Loucy (cell line): ENCODE measurements around the gene ST6GAL1.

Experiments used
- H2AFZ ChIP-seq: fragments of 200-600 bp; sonication (generic); 2 replicates; pipeline ENCODE4 v1.6.0; 2016; ENCODE audit warnings: antibody characterized with exemption, mild to moderate bottlenecking, low read length, moderate library complexity
- H3F3A ChIP-seq: fragments of 200-600 bp; 2 replicates; pipeline ENCODE4 v1.6.0; 2016; ENCODE audit warnings: antibody characterized with exemption, low read depth, mild to moderate bottlenecking
- H3K27me3 ChIP-seq: fragments of 200-600 bp; sonication (generic); 2 replicates; pipeline ENCODE4 v1.6.1; 2014; ENCODE audit warnings: low read length, mild to moderate bottlenecking; ENCODE audit not compliant: insufficient read depth, poor library complexity, severe bottlenecking
- H3K36me3 ChIP-seq: fragments of 200-600 bp; sonication (generic); 2 replicates; pipeline ENCODE4 v1.6.1; 2016; ENCODE audit warnings: low read length; ENCODE audit not compliant: insufficient read depth
- H3K4me1 ChIP-seq: fragments of 200-600 bp; sonication (generic); 2 replicates; pipeline ENCODE4 v1.5.1; 2014; ENCODE audit warnings: low read length, mild to moderate bottlenecking; ENCODE audit not compliant: insufficient read depth, poor library complexity, severe bottlenecking
- H3K4me2 ChIP-seq: fragments of 200-600 bp; sonication (generic); 2 replicates; pipeline ENCODE4 v1.6.0; 2014; ENCODE audit warnings: antibody characterized with exemption, low read length, low read depth, mild to moderate bottlenecking; ENCODE audit not compliant: poor library complexity, severe bottlenecking
- H3K4me3 ChIP-seq: fragments of 200-600 bp; sonication (generic); 2 replicates; pipeline ENCODE4 v1.5.1; 2014; ENCODE audit warnings: low read length, mild to moderate bottlenecking, mixed read lengths; ENCODE audit not compliant: poor library complexity, severe bottlenecking
- H3K79me2 ChIP-seq: fragments of 200-600 bp; sonication (generic); 2 replicates; pipeline ENCODE4 v1.6.1; 2014; ENCODE audit warnings: low read length; ENCODE audit not compliant: insufficient read depth
- H3K9ac ChIP-seq: fragments of 200-600 bp; sonication (generic); 2 replicates; pipeline ENCODE4 v1.6.0; 2014; ENCODE audit warnings: mild to moderate bottlenecking, low read depth, low read length, moderate library complexity; ENCODE audit not compliant: poor library complexity, severe bottlenecking
- H3K9me2 ChIP-seq: fragments of 200-600 bp; sonication (generic); replicated peaks from 2 replicates; pipeline ENCODE4 v1.6.1; 2016; ENCODE audit warnings: low read depth, low read length, mixed read lengths
- H3K9me3 ChIP-seq: fragments of 200-600 bp; sonication (generic); 2 replicates; pipeline ENCODE4 v1.6.1; 2014; ENCODE audit warnings: mild to moderate bottlenecking, antibody characterized with exemption, low read length, low read depth; ENCODE audit not compliant: insufficient read depth
- H4K20me1 ChIP-seq: fragments of 200-600 bp; sonication (generic); 2 replicates; pipeline ENCODE4 v1.6.0; 2014; ENCODE audit warnings: antibody characterized with exemption, low read length, mild to moderate bottlenecking; ENCODE audit not compliant: insufficient read depth, poor library complexity, severe bottlenecking
- EZH2phosphoT487 ChIP-seq: fragments of 200-600 bp; IDR thresholded peaks from 2 replicates; pipeline ENCODE4 v1.6.1; 2018; ENCODE audit warnings: antibody characterized with exemption, mild to moderate bottlenecking, moderate library complexity, borderline replicate concordance
- TF ChIP-seq, protein P1 (sequence below): fragments of 200-600 bp; sonication (generic); conservative IDR thresholded peaks from 2 replicates; pipeline ENCODE4 v1.5.1; 2014; ENCODE audit warnings: mild to moderate bottlenecking, antibody characterized with exemption, low read length

ST6GAL1 gene

DNA sequence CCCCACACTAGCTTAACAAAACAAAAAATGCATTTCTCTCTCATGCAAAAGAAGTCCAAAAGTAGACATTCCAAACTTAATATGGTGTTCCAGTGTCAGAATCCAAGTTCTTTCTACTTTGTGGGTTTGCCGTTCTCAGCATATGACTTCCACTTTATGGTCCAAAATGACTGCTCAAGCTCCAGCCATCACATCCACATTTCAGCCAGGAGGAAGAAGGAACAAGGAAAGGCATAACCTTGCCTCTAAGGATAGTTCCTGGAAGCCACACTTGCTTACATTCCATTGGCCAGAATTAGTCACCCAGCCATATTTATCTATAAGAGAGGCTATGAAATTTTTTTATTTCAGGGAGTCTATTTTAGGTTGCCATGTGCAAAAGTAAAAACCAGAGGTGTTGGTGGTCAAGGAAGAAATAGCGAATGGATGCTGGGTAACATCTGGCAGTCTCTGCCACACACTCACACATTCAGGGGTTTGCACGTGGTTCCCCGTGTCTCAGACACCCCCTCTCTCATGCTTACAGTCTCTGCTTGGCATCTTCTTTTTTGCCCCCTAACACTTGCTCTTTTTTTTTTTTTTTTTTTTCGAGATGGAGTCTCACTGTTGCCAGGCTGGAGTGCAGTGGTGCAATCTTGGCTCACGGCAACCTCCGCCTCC lies 139.7 kb downstream of the ST6GAL1 start:
- no peak for TF ChIP-seq EZH2phosphoT487
- TF ChIP-seq, protein P1, sequence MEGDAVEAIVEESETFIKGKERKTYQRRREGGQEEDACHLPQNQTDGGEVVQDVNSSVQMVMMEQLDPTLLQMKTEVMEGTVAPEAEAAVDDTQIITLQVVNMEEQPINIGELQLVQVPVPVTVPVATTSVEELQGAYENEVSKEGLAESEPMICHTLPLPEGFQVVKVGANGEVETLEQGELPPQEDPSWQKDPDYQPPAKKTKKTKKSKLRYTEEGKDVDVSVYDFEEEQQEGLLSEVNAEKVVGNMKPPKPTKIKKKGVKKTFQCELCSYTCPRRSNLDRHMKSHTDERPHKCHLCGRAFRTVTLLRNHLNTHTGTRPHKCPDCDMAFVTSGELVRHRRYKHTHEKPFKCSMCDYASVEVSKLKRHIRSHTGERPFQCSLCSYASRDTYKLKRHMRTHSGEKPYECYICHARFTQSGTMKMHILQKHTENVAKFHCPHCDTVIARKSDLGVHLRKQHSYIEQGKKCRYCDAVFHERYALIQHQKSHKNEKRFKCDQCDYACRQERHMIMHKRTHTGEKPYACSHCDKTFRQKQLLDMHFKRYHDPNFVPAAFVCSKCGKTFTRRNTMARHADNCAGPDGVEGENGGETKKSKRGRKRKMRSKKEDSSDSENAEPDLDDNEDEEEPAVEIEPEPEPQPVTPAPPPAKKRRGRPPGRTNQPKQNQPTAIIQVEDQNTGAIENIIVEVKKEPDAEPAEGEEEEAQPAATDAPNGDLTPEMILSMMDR = no peak
- Histone ChIP-seq H3K4me1 (no peaks in the 10 kb centered on the region), H3F3A (no peaks in the 10 kb centered on the region), H3K4me2 (no peak overlapping the region), H3K36me3 (peaks cover 33% of the 10 kb centered on the region; the same call in 1 of the 2 replicates), H2AFZ (no peak overlapping the region), H3K27me3 (no peaks in the 10 kb centered on the region), H3K9me2 (no peaks in the 10 kb centered on the region), H3K9me3 (no peaks in the 10 kb centered on the region), H3K9ac (no peak overlapping the region), H4K20me1 (no peaks in the 10 kb centered on the region), H3K79me2 (no peaks in the 10 kb centered on the region), H3K4me3 (no peak overlapping the region)

DNA sequence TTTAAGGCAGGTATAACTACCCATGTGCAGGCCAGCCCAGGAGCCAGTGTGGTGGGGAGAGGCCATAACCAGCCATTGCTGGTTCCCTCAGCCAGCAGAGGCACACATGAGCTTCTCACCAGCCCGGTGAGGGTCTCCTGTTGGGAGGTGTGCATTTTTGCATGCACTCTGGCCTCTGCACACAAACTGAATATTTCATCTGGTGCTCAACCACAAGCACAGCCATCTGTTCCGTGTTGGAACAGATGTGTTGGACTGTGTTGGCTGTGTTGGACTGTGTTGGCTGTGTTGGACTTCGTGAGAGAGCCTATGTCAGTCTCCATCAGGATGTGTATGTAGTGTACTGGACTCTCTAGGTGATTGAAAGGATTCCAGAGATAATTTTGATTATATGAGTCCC lies 141.8 kb downstream of the ST6GAL1 start:
- Histone ChIP-seq H3K4me1 (no peaks in the 10 kb centered on the region), H3F3A (no peaks in the 10 kb centered on the region), H2AFZ (no peak overlapping the region), H4K20me1 (no peaks in the 10 kb centered on the region), H3K79me2 (no peaks in the 10 kb centered on the region), H3K9me2 (no peaks in the 10 kb centered on the region), H3K4me2 (no peak overlapping the region), H3K9me3 (no peaks in the 10 kb centered on the region), H3K4me3 (no peak overlapping the region), H3K36me3 (peaks cover 54% of the 10 kb centered on the region; the same call in 1 of the 2 replicates), H3K27me3 (no peaks in the 10 kb centered on the region), H3K9ac (no peak overlapping the region)
- TF ChIP-seq EZH2phosphoT487 = no peak
- TF ChIP-seq, protein P1 = no peak

DNA sequence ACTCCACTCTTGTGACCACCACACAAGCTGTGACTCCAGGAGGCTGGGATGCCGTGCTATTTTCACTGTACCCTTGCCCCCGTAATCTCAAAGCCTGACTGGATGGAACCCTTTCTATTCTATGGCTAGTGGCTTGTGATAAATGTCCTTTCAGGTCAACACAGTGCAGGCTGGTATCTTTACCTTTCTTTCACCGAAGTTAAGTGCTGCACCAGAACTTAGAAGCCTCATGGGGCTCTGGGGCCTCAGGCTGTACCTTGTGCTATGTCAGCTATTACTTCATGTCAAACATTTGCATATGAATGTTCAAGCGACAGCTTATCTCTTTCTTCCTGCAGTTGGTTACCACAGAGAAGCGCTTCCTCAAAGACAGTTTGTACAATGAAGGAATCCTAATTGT lies 142.2 kb downstream of the ST6GAL1 start:
- Histone ChIP-seq H3K27me3 (no peaks in the 10 kb centered on the region), H3K9me3 (no peaks in the 10 kb centered on the region), H3K79me2 (no peaks in the 10 kb centered on the region), H4K20me1 (no peaks in the 10 kb centered on the region), H3K36me3 (peaks cover 58% of the 10 kb centered on the region; the same call in 1 of the 2 replicates), H3F3A (no peaks in the 10 kb centered on the region), H2AFZ (no peak overlapping the region), H3K9me2 (no peaks in the 10 kb centered on the region), H3K4me3 (no peak overlapping the region), H3K4me1 (no peaks in the 10 kb centered on the region), H3K4me2 (no peak overlapping the region), H3K9ac (no peak overlapping the region)
- no peak for TF ChIP-seq EZH2phosphoT487
- TF ChIP-seq, protein P1 = no peak
